GM21576 (cell line): ENCODE measurements around the gene UTP25.
"Not testable (repeated sequence)": the region's sequence is repeated elsewhere in the genome, so short reads cannot be mapped to it uniquely, and the experiment has no call there.

Experiments used
- ATAC-seq: cut with Tn5 transposase; IDR thresholded peaks from one replicate; pipeline ENCODE4 v1.9.1; 2021; ENCODE audit warnings: mild to moderate bottlenecking, moderate library complexity; ENCODE audit not compliant: unreplicated experiment

UTP25 gene

GRCh38 chr1:209870151-209870831 lies 42.5 kb downstream of the UTP25 start:
- ATAC-seq: no peak

- ATAC-seq: no peak
Observed at GRCh38 chr1:209871006-209871405, 43.2 kb downstream of the UTP25 start.

- ATAC-seq: no peak
Observed at GRCh38 chr1:209871430-209871829, 43.7 kb downstream of the UTP25 start.

- no peak for ATAC-seq
Observed at GRCh38 chr1:209873067-209873799, 45.5 kb downstream of the UTP25 start.

- ATAC-seq: no peak
Observed at GRCh38 chr1:209875515-209875914, 47.7 kb downstream of the UTP25 start.

- ATAC-seq: no peak
Observed at GRCh38 chr1:209876078-209876800, 48.5 kb downstream of the UTP25 start.

- no peak for ATAC-seq
Observed at GRCh38 chr1:209877087-209877764, 49.5 kb downstream of the UTP25 start.

GRCh38 chr1:209878964-209879363 lies 51.2 kb downstream of the UTP25 start:
- no peak for ATAC-seq

- ATAC-seq: no peak
Observed at GRCh38 chr1:209879539-209879938, 51.8 kb downstream of the UTP25 start.

GRCh38 chr1:209880031-209880430 lies 52.3 kb downstream of the UTP25 start:
- no peak for ATAC-seq

- no peak for ATAC-seq
Observed at GRCh38 chr1:209881619-209882018, 53.8 kb downstream of the UTP25 start.

- ATAC-seq: no peak
Observed at GRCh38 chr1:209882286-209882685, 54.5 kb downstream of the UTP25 start.

GRCh38 chr1:209882942-209883340 lies 55.2 kb downstream of the UTP25 start:
- no peak for ATAC-seq

- no peak for ATAC-seq
Observed at GRCh38 chr1:209883341-209883971, 55.7 kb downstream of the UTP25 start.

GRCh38 chr1:209884249-209884648 lies 56.5 kb downstream of the UTP25 start:
- ATAC-seq: no peak

GRCh38 chr1:209884665-209885117 lies 56.9 kb downstream of the UTP25 start:
- ATAC-seq: peak; percentile 98

GRCh38 chr1:209885403-209886218 lies 57.8 kb downstream of the UTP25 start:
- ATAC-seq: no peak

- no peak for ATAC-seq
Observed at GRCh38 chr1:209886219-209886536, 58.4 kb downstream of the UTP25 start.

GRCh38 chr1:209888291-209889076 lies 60.7 kb downstream of the UTP25 start:
- not testable (repeated sequence) for ATAC-seq
